GM13976 (cell line): ENCODE data around the gene CASK.

Experiments
- DNase-seq: peaks from one replicate; pipeline ENCODE4 v3.0.0; 2012; ENCODE audit warnings: low spot score
- CTCF ChIP-seq: IDR thresholded peaks from 2 replicates; pipeline ENCODE4 v1.5.1; 2012; ENCODE audit warnings: borderline replicate concordance, mild to moderate bottlenecking; ENCODE audit not compliant: insufficient read depth; ENCODE audit errors: extremely low read depth, missing control alignments, control extremely low read depth
- in situ Hi-C: fragments of 300-500 bp; cut with MboI; formaldehyde crosslinking; loops from one replicate; pipeline ENCODE4 v1.12.0; 2022; ENCODE audit warnings: low sequenced_read_pairs, mixed read lengths, inconsistent platforms; ENCODE audit not compliant: unreplicated experiment

CASK gene

DNA sequence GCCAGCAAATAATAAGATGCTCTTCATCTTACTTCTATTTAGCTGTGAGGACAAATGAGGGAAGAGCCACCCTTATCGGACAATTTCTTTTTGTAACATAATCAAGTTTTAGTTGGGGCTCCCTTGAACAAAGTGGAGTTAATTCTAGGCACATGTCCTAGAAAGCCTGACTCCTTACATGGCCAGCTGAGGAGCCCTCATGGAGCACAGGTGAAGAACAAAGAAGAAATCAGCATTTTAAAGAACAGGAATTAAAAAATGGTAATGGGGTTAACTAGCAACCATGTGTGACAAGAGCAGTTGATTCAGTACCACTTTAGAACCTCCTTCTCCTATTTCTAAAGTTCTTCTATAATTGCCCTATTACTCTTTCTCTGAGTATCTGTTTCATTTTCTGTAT is 183.5 kb downstream of the CASK start:
- in situ Hi-C loops: no loop called here
- TF ChIP-seq CTCF: no peak
- no peak for DNase-seq

- in situ Hi-C loops: no loop called here
- DNase-seq: no peak
- no peak for TF ChIP-seq CTCF
Observed at GRCh38 chrX:41737065-41737464, 186.3 kb downstream of the CASK start.

- in situ Hi-C loops: no loop called here
- DNase-seq: no peak
- no peak for TF ChIP-seq CTCF
Observed at GRCh38 chrX:41734530-41734929, 188.8 kb downstream of the CASK start.

DNA sequence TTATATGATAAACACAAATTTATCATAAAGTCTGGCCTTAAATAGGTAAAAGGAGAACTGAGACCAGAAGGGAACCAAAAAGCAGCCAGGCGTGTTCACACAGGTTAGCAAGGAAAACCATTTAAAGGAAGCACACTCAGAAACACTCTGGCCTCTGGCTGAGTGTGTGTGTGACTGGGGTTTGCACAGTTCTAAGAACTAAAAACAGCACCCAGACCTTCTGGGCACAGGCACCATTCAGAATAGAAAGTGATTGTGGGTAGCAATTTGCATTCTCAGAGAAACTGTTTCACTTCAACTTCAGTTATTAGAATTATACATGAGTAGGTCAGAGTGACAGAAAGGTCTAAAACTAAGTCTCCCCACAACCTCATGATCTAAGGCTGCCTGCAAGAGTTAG is 189.4 kb downstream of the CASK start:
- DNase-seq: peak; percentile 55
- no peak for TF ChIP-seq CTCF
- in situ Hi-C loops: no loop called here

DNA sequence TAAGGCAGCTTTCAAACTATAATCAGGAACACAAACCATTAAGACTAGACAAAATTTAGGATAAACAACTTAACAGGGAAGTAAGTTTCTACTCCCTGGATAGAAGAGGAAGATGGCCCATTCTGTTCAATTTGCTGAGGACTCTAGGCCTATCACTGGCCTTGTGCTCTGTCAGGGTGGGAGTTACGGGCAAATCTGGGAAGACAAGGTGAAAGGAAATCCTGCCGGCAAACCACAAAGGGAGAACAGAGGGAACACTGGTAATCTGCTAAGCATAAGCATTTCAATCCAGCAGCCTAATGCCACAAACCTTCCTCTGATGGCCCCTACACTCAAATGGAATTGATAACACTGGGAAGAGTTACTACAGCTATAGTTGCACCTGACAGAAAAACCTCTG is 191.1 kb downstream of the CASK start:
- no peak for TF ChIP-seq CTCF
- no peak for DNase-seq
- in situ Hi-C loops: no loop called here

DNA sequence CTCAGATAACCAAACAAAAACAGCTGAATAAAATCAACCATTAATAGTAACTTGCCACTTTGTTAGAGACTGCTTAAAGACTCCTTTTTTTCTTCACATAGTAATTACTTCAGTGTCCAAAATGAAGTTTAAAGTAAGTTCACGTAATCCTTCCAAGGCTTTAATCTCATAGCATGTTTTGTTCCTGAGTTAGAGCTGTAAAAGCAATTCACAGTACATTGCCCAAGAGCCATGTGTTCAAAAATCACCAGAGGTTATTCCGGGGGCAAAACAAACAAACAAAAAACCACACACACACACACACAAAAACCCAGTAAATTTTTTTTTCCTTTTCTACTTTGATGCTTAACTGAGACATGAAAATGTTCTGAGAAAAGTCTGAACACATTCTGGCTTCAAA is 193.3 kb downstream of the CASK start:
- DNase-seq: no peak

More for the DNA sequence above, 193.3 kb downstream of the CASK start:
- in situ Hi-C loops: no loop called here
- no peak for TF ChIP-seq CTCF
